ENCODE measurements around the gene MROH9. TPM values are rescaled to one million over a fixed set of nuclear protein-coding genes. Genes with fewer than 3 reads are reported as not detected.

Gene MROH9
- total RNA-seq, 3 donors from 2014 or later (not counting 1 experiment from before 2014, with no cell fraction given), result not detected

DNA sequence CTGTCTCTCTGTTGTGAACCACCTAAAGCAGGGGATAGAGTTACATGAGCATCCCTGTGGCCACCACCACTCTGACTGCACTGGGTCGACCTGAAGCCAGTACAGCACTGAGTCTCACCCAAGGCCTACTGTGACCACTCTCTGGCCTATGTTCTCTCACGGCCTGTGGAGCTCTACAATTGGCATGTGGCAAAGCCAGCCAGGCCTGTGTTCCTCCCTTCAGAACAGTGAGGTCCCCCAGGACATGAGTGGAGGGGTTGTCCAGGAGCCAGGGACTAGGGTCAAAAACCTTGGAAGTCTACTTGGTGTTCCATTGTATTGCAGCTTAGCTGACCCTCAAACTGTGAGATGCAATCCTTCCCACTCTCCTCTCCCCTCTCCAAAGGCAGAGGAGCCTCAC is 112.7 kb downstream of the MROH9 start:
- Histone ChIP-seq H3K9me3 (ENCODE audit: control insufficient read depth, insufficient read depth, low read length) (peaks cover 4% of the 10 kb centered on the region), H3K27me3 (ENCODE audit: control insufficient read depth, insufficient read depth, low read length) (no peaks in the 10 kb centered on the region), H3K4me3 (ENCODE audit: low read length) (no peak overlapping the region), H3K27ac (ENCODE audit: low read length) (no peak overlapping the region), H3K4me1 (ENCODE audit: control insufficient read depth, insufficient read depth, low read length) (no peaks in the 10 kb centered on the region), H3K36me3 (ENCODE audit: control insufficient read depth, insufficient read depth, low read length) (no peaks in the 10 kb centered on the region)
- Mint-ChIP-seq H3K4me3 (no peak overlapping the region), H3K27me3 (ENCODE audit: low read depth in 2 of 2) (no peaks in the 10 kb centered on the region), H3K27ac (no peak overlapping the region), H3K36me3 (no peaks in the 10 kb centered on the region), H3K9me3 (peaks cover 9 to 19% of the 10 kb centered on the region in 2 donors), H3K4me1 (no peaks in the 10 kb centered on the region)
- WGBS (ENCODE audit: insufficient coverage), result 74% methylated on average over 2 of the region's 2 CpGs
- intact Hi-C loops (cut with micrococcal nuclease), result no loop called here
- ATAC-seq (no peak), DNase-seq (no peak)
- TF ChIP-seq CTCF (IDR thresholded peaks at IDR 0.05), result no peak

DNA sequence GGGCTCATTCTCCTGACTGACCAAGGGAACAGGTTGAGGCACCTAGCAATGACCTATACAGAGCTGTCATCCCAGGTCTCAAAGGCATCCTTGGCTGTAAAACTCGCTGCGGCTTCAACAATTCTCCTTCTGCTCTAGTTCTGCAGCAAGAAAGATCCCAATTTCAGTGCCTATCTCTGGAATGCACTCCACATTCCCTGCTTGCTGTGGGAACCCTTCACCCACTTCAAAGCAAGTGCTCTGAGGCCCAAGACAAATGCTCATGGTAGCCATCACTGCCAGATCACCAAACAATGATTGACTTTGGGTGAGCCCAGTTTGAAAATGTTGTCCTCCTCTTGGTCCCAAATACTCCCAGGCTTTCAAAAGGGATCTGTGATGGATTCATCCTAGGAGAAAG is 117.6 kb downstream of the MROH9 start:
- Histone ChIP-seq H3K36me3 (ENCODE audit: control insufficient read depth, insufficient read depth, low read length) (no peaks in the 10 kb centered on the region), H3K27me3 (ENCODE audit: control insufficient read depth, insufficient read depth, low read length) (no peaks in the 10 kb centered on the region), H3K4me1 (ENCODE audit: control insufficient read depth, insufficient read depth, low read length) (no peaks in the 10 kb centered on the region), H3K9me3 (ENCODE audit: control insufficient read depth, insufficient read depth, low read length) (peaks cover 4% of the 10 kb centered on the region), H3K4me3 (ENCODE audit: low read length) (no peak overlapping the region), H3K27ac (ENCODE audit: low read length) (no peak overlapping the region)
- H3K4me3 Mint-ChIP-seq, result no peak overlapping the region
- no peak for TF ChIP-seq CTCF (IDR thresholded peaks at IDR 0.05)
- no peaks in the 10 kb centered on the region for H3K4me1 Mint-ChIP-seq
- no peaks in the 10 kb centered on the region for H3K27me3 Mint-ChIP-seq (ENCODE audit: low read depth in 2 of 2)
- H3K9me3 Mint-ChIP-seq, result peaks cover 13% of the 10 kb centered on the region in 2 donors
- H3K36me3 Mint-ChIP-seq, result no peaks in the 10 kb centered on the region
- H3K27ac Mint-ChIP-seq, result no peak overlapping the region
- WGBS (ENCODE audit: insufficient coverage), result 95% methylated on average over 2 of the region's 2 CpGs
- DNase-seq (no peak), ATAC-seq (no peak)
- intact Hi-C loops (cut with micrococcal nuclease), result no loop called here

DNA sequence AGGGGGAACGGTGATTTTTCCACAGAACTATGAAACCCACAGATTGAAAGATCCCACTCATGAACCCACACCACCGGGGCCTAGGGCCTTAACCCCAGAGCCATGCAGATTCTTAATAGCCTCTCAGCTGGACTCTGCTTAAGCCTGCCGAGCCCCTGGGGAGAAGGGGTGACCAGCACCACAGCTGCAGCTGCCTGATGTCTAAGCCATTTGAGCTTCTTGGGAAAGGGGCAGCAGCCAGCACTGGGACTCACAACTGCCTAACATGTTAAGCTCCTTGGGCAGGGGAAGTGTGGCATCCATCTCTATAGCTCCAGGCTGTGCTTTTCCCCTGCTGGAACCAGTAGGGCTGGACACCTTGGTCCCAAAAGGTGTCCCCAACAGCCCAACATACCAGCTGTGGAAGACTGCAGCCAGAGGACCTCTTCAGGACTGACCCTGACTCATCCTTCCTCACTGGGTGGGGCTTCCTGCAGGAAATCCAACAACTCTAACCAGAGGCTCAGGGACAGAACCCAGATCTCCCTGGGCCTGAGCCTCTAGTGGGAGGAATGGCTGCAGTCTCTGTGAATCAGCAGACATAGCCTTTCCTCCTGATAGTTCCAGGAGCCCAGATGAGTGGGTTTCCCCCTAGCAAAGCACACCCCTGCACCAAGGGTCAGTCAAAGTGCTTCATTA is 120.8 kb downstream of the MROH9 start:
- Mint-ChIP-seq H3K9me3 (peaks cover 12 to 13% of the 10 kb centered on the region in 2 donors), H3K4me3 (no peak overlapping the region), H3K27ac (no peak overlapping the region), H3K36me3 (no peaks in the 10 kb centered on the region), H3K27me3 (ENCODE audit: low read depth in 2 of 2) (no peaks in the 10 kb centered on the region), H3K4me1 (no peaks in the 10 kb centered on the region)
- Histone ChIP-seq H3K9me3 (ENCODE audit: control insufficient read depth, insufficient read depth, low read length) (no peaks in the 10 kb centered on the region), H3K27me3 (ENCODE audit: control insufficient read depth, insufficient read depth, low read length) (no peaks in the 10 kb centered on the region), H3K27ac (ENCODE audit: low read length) (no peak overlapping the region), H3K36me3 (ENCODE audit: control insufficient read depth, insufficient read depth, low read length) (no peaks in the 10 kb centered on the region), H3K4me3 (ENCODE audit: low read length) (no peak overlapping the region), H3K4me1 (ENCODE audit: control insufficient read depth, insufficient read depth, low read length) (no peaks in the 10 kb centered on the region)
- no peak for ATAC-seq
- DNase-seq, result no peak
- 80% methylated on average over 3 of the region's 3 CpGs for WGBS (ENCODE audit: insufficient coverage)
- intact Hi-C loops (cut with micrococcal nuclease), result no loop called here
- no peak for TF ChIP-seq CTCF (IDR thresholded peaks at IDR 0.05)

Data from natural killer cell (primary cell).